Erythroblast (primary cell): ENCODE results near the gene PDE9A.

Source experiments
- GATA1 ChIP-seq: IDR thresholded peaks from 2 replicates; pipeline ENCODE4 v1.6.1; 2011; ENCODE audit warnings: low read depth, mild to moderate bottlenecking, control low read depth, low read length, moderate library complexity
- POLR2A ChIP-seq: IDR thresholded peaks from 2 replicates; pipeline ENCODE4 v1.6.1; 2011; ENCODE audit warnings: mild to moderate bottlenecking, low read length

DNA sequence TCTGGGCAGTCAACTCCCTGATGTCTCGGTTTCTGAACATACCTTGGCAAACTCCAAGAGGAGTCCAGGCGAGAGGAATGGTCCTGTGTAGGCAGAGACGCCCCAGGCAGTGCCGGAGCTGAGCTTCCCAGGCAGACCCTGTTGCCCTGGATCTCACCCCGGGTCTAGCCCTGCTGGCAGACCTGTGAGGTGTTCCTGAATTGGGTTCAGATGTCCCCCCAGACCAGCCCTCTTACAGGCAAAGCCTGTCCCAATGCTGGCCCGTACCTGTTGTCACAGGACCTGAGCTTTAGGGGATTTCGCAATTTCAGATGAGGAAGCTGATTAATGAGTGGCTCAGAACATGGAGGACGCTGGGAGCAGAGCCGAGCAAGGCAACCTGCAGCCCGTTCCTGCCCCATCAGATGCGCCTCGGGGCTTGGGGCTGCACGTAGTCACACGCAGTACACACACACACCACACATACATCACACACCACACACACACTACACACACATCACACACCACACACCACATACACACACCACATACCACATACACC lies 38.5 kb upstream of the PDE9A start:
- no peak for TF ChIP-seq POLR2A
- no peak for TF ChIP-seq GATA1
